Keratinocyte (primary cell): ENCODE data around the gene E2F1. TPM values are rescaled to one million over a fixed set of nuclear protein-coding genes. Genes with fewer than 3 reads are reported as not detected.

Experiments
- DNase-seq: peaks from one replicate; pipeline ENCODE4 v3.0.0-alpha.2; 2011; ENCODE audit warnings: low read depth, missing footprints, low spot score
- FAIRE-seq: peaks from 2 replicates; lab custom pipeline; 2011; peaks lifted over from hg19 to GRCh38; lab: Jason Lieb, UNC
- H2AFZ ChIP-seq: 2 replicates; pipeline ENCODE4 v1.6.0; 2012; ENCODE audit warnings: low read length, control low read depth, inconsistent platforms; ENCODE audit not compliant: control insufficient read depth
- H3K27ac ChIP-seq: 2 replicates; pipeline ENCODE4 v1.5.1; 2011; ENCODE audit warnings: low read length; ENCODE audit not compliant: control insufficient read depth, insufficient read depth
- H3K27me3 ChIP-seq: 3 replicates; pipeline ENCODE4 v1.6.0; 2011; ENCODE audit warnings: low read length; ENCODE audit not compliant: control insufficient read depth, insufficient read depth; ENCODE audit errors: extremely low read depth
- H3K36me3 ChIP-seq, 2 experiments: 2 replicates in 1 of 2; 3 replicates in 1 of 2; pipeline ENCODE4 v1.5.1; 2011; ENCODE audit warnings: low read length in 2 of 2, mild to moderate bottlenecking in 1 of 2; ENCODE audit not compliant: control insufficient read depth in 2 of 2, insufficient read depth in 2 of 2; ENCODE audit errors: extremely low read depth in 1 of 2
- H3K4me1 ChIP-seq: 3 replicates; pipeline ENCODE4 v1.5.1; 2011; ENCODE audit warnings: low read length; ENCODE audit not compliant: control insufficient read depth, insufficient read depth; ENCODE audit errors: extremely low read depth
- H3K4me2 ChIP-seq: 3 replicates; pipeline ENCODE4 v1.6.0; 2011; ENCODE audit warnings: low read depth, low read length; ENCODE audit not compliant: control insufficient read depth, insufficient read depth; ENCODE audit errors: extremely low read depth
- H3K4me3 ChIP-seq, 3 experiments: fragments of 200-600 bp in 1 of 3; sonication (generic) in 1 of 3; 2 replicates in 2 of 3; 3 replicates in 1 of 3; pipeline ENCODE4 v1.5.1; 2011 to 2016; ENCODE audit warnings: low read length in 3 of 3, mild to moderate bottlenecking in 3 of 3, control low read depth in 2 of 3, inconsistent platforms in 1 of 3, low read depth in 1 of 3, mixed read lengths in 1 of 3, mixed run types in 1 of 3, moderate library complexity in 1 of 3; ENCODE audit not compliant: control insufficient read depth in 2 of 3, insufficient read depth in 2 of 3; ENCODE audit errors: extremely low read depth in 1 of 3
- H3K79me2 ChIP-seq: 2 replicates; pipeline ENCODE4 v1.6.0; 2012; ENCODE audit warnings: low read length; ENCODE audit not compliant: control insufficient read depth, insufficient read depth
- H3K9ac ChIP-seq: 3 replicates; pipeline ENCODE4 v1.6.0; 2011; ENCODE audit warnings: low read length; ENCODE audit not compliant: control insufficient read depth, insufficient read depth; ENCODE audit errors: extremely low read depth
- H3K9me1 ChIP-seq: 3 replicates; pipeline ENCODE4 v1.6.0; 2011; ENCODE audit warnings: low read length; ENCODE audit not compliant: control insufficient read depth, insufficient read depth; ENCODE audit errors: extremely low read depth
- H3K9me3 ChIP-seq: 2 replicates; pipeline ENCODE4 v1.5.1; 2012; ENCODE audit warnings: low read depth, low read length; ENCODE audit not compliant: control insufficient read depth
- H4K20me1 ChIP-seq: 3 replicates; pipeline ENCODE4 v1.6.0; 2011; ENCODE audit warnings: low read length; ENCODE audit not compliant: control insufficient read depth, insufficient read depth; ENCODE audit errors: extremely low read depth
- CTCF ChIP-seq, 3 experiments: IDR thresholded peaks in 1 of 3; conservative IDR thresholded peaks in 1 of 3; optimal IDR thresholded peaks in 1 of 3; 2 replicates in 2 of 3; 3 replicates in 1 of 3; pipeline versions ENCODE3 to v1.5.1; 2011; ENCODE audit warnings: low read length in 3 of 3, mild to moderate bottlenecking in 3 of 3, moderate library complexity in 2 of 3, control low read depth in 1 of 3, inconsistent platforms in 1 of 3; ENCODE audit not compliant: insufficient read depth in 2 of 3; ENCODE audit errors: extremely low read depth in 1 of 3
- EZH2 ChIP-seq: IDR thresholded peaks from one replicate; pipeline ENCODE4 v1.6.1; 2012; ENCODE audit warnings: inconsistent platforms, mild to moderate bottlenecking, low read length, moderate library complexity
- dilution Hi-C: fragments of 300-500 bp; cut with MboI; formaldehyde crosslinking; loops from one replicate; pipeline ENCODE4 v1.7.0; 2020; ENCODE audit warnings: low sequenced_read_pairs; ENCODE audit not compliant: extremely low pct_ligation_motif_present
- polyA plus RNA-seq, 5 experiments: library from polyadenylated mRNA; depleted of rRNA in 3 of 5; stranded (reverse) in 3 of 5; stranded (forward) in 1 of 5; unstranded in 1 of 5; fragments of >200 nt; gene quantifications; 1 replicate in 1 of 5; 2 replicates in 3 of 5; 3 replicates in 1 of 5; pipeline versions ENCODE4 v1.2.1 to v1.2.3, GENCODE V29; 2011 to 2012; ENCODE audit warnings: missing spikeins in 2 of 5, low read depth in 1 of 5, low replicate concordance in 1 of 5

Gene E2F1
- polyA plus RNA-seq, 1 donor (not counting 4 experiments of a cell fraction or from before 2014, with no cell fraction given), result 2.8 TPM

- no peak overlapping the region for H3K4me2 ChIP-seq
- FAIRE-seq, result no peak
Measured at GRCh38 chr20:33709905-33710541, 23.8 kb upstream of the E2F1 start.

GRCh38 chr20:33709398-33709797 lies 23.2 kb upstream of the E2F1 start:
- H3K27me3 ChIP-seq, result no peaks in the 10 kb centered on the region
- no peak overlapping the region for H3K27ac ChIP-seq
- no peaks in the 10 kb centered on the region for H3K9me3 ChIP-seq
- H3K36me3 ChIP-seq, result peaks cover 1 to 5% of the 10 kb centered on the region in 2 experiments
- H3K9me1 ChIP-seq, result no peaks in the 10 kb centered on the region
- no peak overlapping the region for H3K4me2 ChIP-seq
- no peaks in the 10 kb centered on the region for H4K20me1 ChIP-seq
- H3K9ac ChIP-seq, result no peak overlapping the region
- no peak for TF ChIP-seq EZH2
- TF ChIP-seq CTCF (optimal IDR thresholded peaks at IDR 0.05 in 1 of 3, IDR thresholded peaks at IDR 0.05 in 1 of 3, conservative IDR thresholded peaks at IDR 0.05 in 1 of 3; ENCODE audit: extremely low read depth in 1 of 3, insufficient read depth in 2 of 3, low read length in 3 of 3), result no peak
- dilution Hi-C loops, result no loop called here
- no peak for FAIRE-seq
- H3K4me3 ChIP-seq, result no peak overlapping the region
- no peak overlapping the region for H2AFZ ChIP-seq
- peaks cover 2% of the 10 kb centered on the region for H3K4me1 ChIP-seq
- no peak for DNase-seq
- H3K79me2 ChIP-seq, result no peaks in the 10 kb centered on the region

More at GRCh38 chr20:33709905-33710541, 23.8 kb upstream of the E2F1 start:
- TF ChIP-seq EZH2, result no peak
- TF ChIP-seq CTCF (optimal IDR thresholded peaks at IDR 0.05 in 1 of 3, IDR thresholded peaks at IDR 0.05 in 1 of 3, conservative IDR thresholded peaks at IDR 0.05 in 1 of 3; ENCODE audit: extremely low read depth in 1 of 3, insufficient read depth in 2 of 3, low read length in 3 of 3), result no peak
- DNase-seq, result no peak
- dilution Hi-C loops, result no loop called here
- Histone ChIP-seq H3K27me3 (no peaks in the 10 kb centered on the region), H4K20me1 (no peaks in the 10 kb centered on the region), H2AFZ (no peak overlapping the region), H3K9me3 (no peaks in the 10 kb centered on the region), H3K9me1 (no peaks in the 10 kb centered on the region), H3K27ac (no peak overlapping the region), H3K79me2 (no peaks in the 10 kb centered on the region), H3K4me3 (no peak overlapping the region), H3K36me3 (peaks cover 1 to 5% of the 10 kb centered on the region in 2 experiments), H3K4me1 (peaks cover 2% of the 10 kb centered on the region), H3K9ac (no peak overlapping the region)
